ENCODE results near the gene PPDPF.

Gene PPDPF

GRCh38 chr20:63487781-63488241 lies 32.8 kb upstream of the PPDPF start:
- no peak for DNase-seq (ENCODE audit: low spot score)

GRCh38 chr20:63488315-63489251 lies 32.0 kb upstream of the PPDPF start:
- DNase-seq (ENCODE audit: low spot score) = no peak

- DNase-seq (ENCODE audit: low spot score) = no peak
Observed at GRCh38 chr20:63490416-63490815, 30.1 kb upstream of the PPDPF start.

- DNase-seq (ENCODE audit: low spot score) = no peak
Observed at GRCh38 chr20:63491078-63491477, 29.5 kb upstream of the PPDPF start.

GRCh38 chr20:63491635-63492230 lies 28.8 kb upstream of the PPDPF start:
- no peak for DNase-seq (ENCODE audit: low spot score)

GRCh38 chr20:63492518-63492917 lies 28.0 kb upstream of the PPDPF start:
- no peak for DNase-seq (ENCODE audit: low spot score)

- DNase-seq (ENCODE audit: low spot score) = no peak
Observed at GRCh38 chr20:63492982-63493381, 27.6 kb upstream of the PPDPF start.

GRCh38 chr20:63493563-63494020 lies 27.0 kb upstream of the PPDPF start:
- DNase-seq (ENCODE audit: low spot score) = no peak

- DNase-seq (ENCODE audit: low spot score) = no peak
Observed at GRCh38 chr20:63494084-63494419, 26.5 kb upstream of the PPDPF start.

GRCh38 chr20:63494420-63495166 lies 26.0 kb upstream of the PPDPF start:
- no peak for DNase-seq (ENCODE audit: low spot score)

- no peak for DNase-seq (ENCODE audit: low spot score)
Observed at GRCh38 chr20:63495167-63495720, 25.3 kb upstream of the PPDPF start.

GRCh38 chr20:63495741-63496595 lies 24.6 kb upstream of the PPDPF start:
- DNase-seq (ENCODE audit: low spot score) = peak; percentile 60

GRCh38 chr20:63496596-63497120 lies 23.9 kb upstream of the PPDPF start:
- DNase-seq (ENCODE audit: low spot score) = no peak

- DNase-seq (ENCODE audit: low spot score) = no peak
Observed at GRCh38 chr20:63497138-63497945, 23.2 kb upstream of the PPDPF start.

- no peak for DNase-seq (ENCODE audit: low spot score)
Observed at GRCh38 chr20:63497946-63498935, 22.3 kb upstream of the PPDPF start.

- DNase-seq (ENCODE audit: low spot score) = no peak
Observed at GRCh38 chr20:63498960-63499337, 21.6 kb upstream of the PPDPF start, which contains the start of gene EEF1A2. EEF1A2 (minus strand) TSS chr20:63499083; CDS start chr20:63497763, 1,320 bp downstream.

- no peak for DNase-seq (ENCODE audit: low spot score)
Observed at GRCh38 chr20:63499338-63499969, 21.1 kb upstream of the PPDPF start.

- no peak for DNase-seq (ENCODE audit: low spot score)
Observed at GRCh38 chr20:63500151-63500901, 20.2 kb upstream of the PPDPF start.
